Mesenchymal stem cell (in vitro differentiated cells and primary cell): ENCODE results near the gene DENND10.
A peak's percentile ranks its signal among the peaks of the same experiment; 100 is the strongest.

Experiments used
- DNase-seq: peaks from one replicate; pipeline ENCODE4 v3.0.0-alpha.2; 2013
- H2AFZ ChIP-seq: one replicate; pipeline ENCODE4 v1.6.1; 2013; ENCODE audit warnings: low read depth, mild to moderate bottlenecking, control low read depth, inconsistent platforms, low read length, moderate library complexity
- H2AK5ac ChIP-seq: 2 replicates; pipeline ENCODE4 v1.6.1; 2013; ENCODE audit warnings: low read length, moderate library complexity, mild to moderate bottlenecking, inconsistent platforms; ENCODE audit not compliant: severe bottlenecking
- H2BK120ac ChIP-seq: one replicate; pipeline ENCODE4 v1.6.1; 2013; ENCODE audit warnings: low read depth, mild to moderate bottlenecking, inconsistent platforms, low read length, moderate library complexity
- H2BK12ac ChIP-seq, 2 experiments: one replicate each; pipeline ENCODE4 v1.6.1; 2013; ENCODE audit warnings: inconsistent platforms in 2 of 2, low read length in 2 of 2, mild to moderate bottlenecking in 2 of 2, moderate library complexity in 2 of 2, control low read depth in 1 of 2
- H2BK15ac ChIP-seq: one replicate; pipeline ENCODE4 v1.6.1; 2013; ENCODE audit warnings: mild to moderate bottlenecking, low read depth, inconsistent platforms; ENCODE audit not compliant: poor library complexity, severe bottlenecking
- H2BK5ac ChIP-seq: 2 replicates; pipeline ENCODE4 v1.6.1; 2013; ENCODE audit warnings: low read depth, mild to moderate bottlenecking, low read length, control low read depth, inconsistent platforms; ENCODE audit not compliant: poor library complexity, severe bottlenecking
- H3K14ac ChIP-seq, 2 experiments: one replicate each; pipeline ENCODE4 v1.6.1; 2013; ENCODE audit warnings: inconsistent platforms in 2 of 2, low read length in 2 of 2, control low read depth in 1 of 2, mild to moderate bottlenecking in 1 of 2, moderate library complexity in 1 of 2
- H3K18ac ChIP-seq, 2 experiments: one replicate each; pipeline ENCODE4 v1.6.1; 2013; ENCODE audit warnings: inconsistent platforms in 2 of 2, low read length in 2 of 2, control low read depth in 1 of 2, low read depth in 1 of 2, mild to moderate bottlenecking in 1 of 2
- H3K23ac ChIP-seq, 2 experiments: one replicate each; pipeline ENCODE4 v1.6.1; 2013; ENCODE audit warnings: inconsistent platforms in 2 of 2, low read length in 2 of 2, mild to moderate bottlenecking in 2 of 2, moderate library complexity in 2 of 2, control low read depth in 1 of 2
- H3K27ac ChIP-seq: 2 replicates; pipeline ENCODE4 v1.5.1; 2013; ENCODE audit warnings: mild to moderate bottlenecking, moderate library complexity, low read length, control low read depth, inconsistent platforms; ENCODE audit not compliant: poor library complexity, severe bottlenecking
- H3K27me3 ChIP-seq, 2 experiments: 2 replicates each; pipeline versions ENCODE4 v1.6.1 to v1.7.0; 2013; ENCODE audit warnings: low read length in 2 of 2, mild to moderate bottlenecking in 2 of 2, moderate library complexity in 2 of 2, control low read depth in 1 of 2, inconsistent platforms in 1 of 2; ENCODE audit not compliant: control insufficient read depth in 1 of 2, insufficient read depth in 1 of 2
- H3K36me3 ChIP-seq, 2 experiments: 2 replicates each; pipeline versions ENCODE4 v1.6.1 to v1.7.0; 2013; ENCODE audit warnings: low read length in 2 of 2, control low read depth in 1 of 2, inconsistent platforms in 1 of 2, low read depth in 1 of 2, mild to moderate bottlenecking in 1 of 2; ENCODE audit not compliant: insufficient read depth in 2 of 2, control insufficient read depth in 1 of 2
- H3K4ac ChIP-seq, 2 experiments: one replicate each; pipeline ENCODE4 v1.6.1; 2013; ENCODE audit warnings: inconsistent platforms in 2 of 2, low read length in 2 of 2, mild to moderate bottlenecking in 2 of 2, moderate library complexity in 2 of 2, control low read depth in 1 of 2, low read depth in 1 of 2
- H3K4me1 ChIP-seq: 2 replicates; pipeline ENCODE4 v1.6.1; 2013; ENCODE audit warnings: low read depth, low read length, control low read depth; ENCODE audit not compliant: control insufficient read depth, insufficient read depth
- H3K4me2 ChIP-seq: 2 replicates; pipeline ENCODE4 v1.6.1; 2013; ENCODE audit warnings: low read length, mild to moderate bottlenecking, inconsistent platforms; ENCODE audit not compliant: poor library complexity, severe bottlenecking
- H3K4me3 ChIP-seq, 2 experiments: 2 replicates each; pipeline versions ENCODE4 v1.5.1 to v1.7.0; 2013; ENCODE audit warnings: low read length in 2 of 2, mild to moderate bottlenecking in 2 of 2, control low read depth in 1 of 2, low read depth in 1 of 2; ENCODE audit not compliant: insufficient read depth in 1 of 2
- H3K79me1 ChIP-seq: replicated peaks from 2 replicates; pipeline ENCODE4 v1.6.1; 2013; ENCODE audit warnings: mild to moderate bottlenecking, control low read depth, low read length, inconsistent platforms; ENCODE audit not compliant: poor library complexity, severe bottlenecking
- H3K9ac ChIP-seq: 2 replicates; pipeline ENCODE4 v1.7.0; 2013; ENCODE audit warnings: mild to moderate bottlenecking, low read length, moderate library complexity
- H3K9me3 ChIP-seq: 2 replicates; pipeline ENCODE4 v1.7.0; 2013; ENCODE audit warnings: mild to moderate bottlenecking, low read length; ENCODE audit not compliant: control insufficient read depth
- H4K8ac ChIP-seq: one replicate; pipeline ENCODE4 v1.6.1; 2013; ENCODE audit warnings: inconsistent platforms, mild to moderate bottlenecking, low read length, moderate library complexity
- H4K91ac ChIP-seq: one replicate; pipeline ENCODE4 v1.6.1; 2013; ENCODE audit warnings: mild to moderate bottlenecking, low read length, inconsistent platforms
- WGBS: methylation state at CpG from one replicate; pipeline ENCODE4 v1.1.7; 2013; ENCODE audit warnings: mixed read lengths; 5-methylcytosine and 5-hydroxymethylcytosine counted together

Gene DENND10

GRCh38 chr10:119073584-119073983 lies 30.3 kb upstream of the DENND10 start:
- no peak overlapping the region for H4K8ac ChIP-seq
- no peak overlapping the region for H3K4ac ChIP-seq
- no peak for DNase-seq
- peak overlapping the region; percentile 57 for H3K9ac ChIP-seq
- no peak overlapping the region for H3K4me3 ChIP-seq
- H2BK12ac ChIP-seq, result no peak overlapping the region
- H4K91ac ChIP-seq, result no peak overlapping the region
- no peaks in the 10 kb centered on the region for H3K27me3 ChIP-seq
- no peaks in the 10 kb centered on the region for H3K9me3 ChIP-seq
- no peak overlapping the region for H2AK5ac ChIP-seq
- no peak overlapping the region for H2AFZ ChIP-seq
- 86% methylated on average over 6 of the region's 6 CpGs for WGBS
- H3K4me1 ChIP-seq, result peaks cover 2% of the 10 kb centered on the region
- no peak overlapping the region for H3K23ac ChIP-seq
- H3K27ac ChIP-seq, result no peak overlapping the region
- no peak overlapping the region for H3K14ac ChIP-seq
- peaks cover 18 to 51% of the 10 kb centered on the region in 2 experiments for H3K36me3 ChIP-seq
- H2BK5ac ChIP-seq, result no peak overlapping the region
- H3K18ac ChIP-seq, result no peak overlapping the region
- no peak overlapping the region for H2BK120ac ChIP-seq
- H2BK15ac ChIP-seq, result no peak overlapping the region
- peaks cover 2% of the 10 kb centered on the region for H3K79me1 ChIP-seq
- H3K4me2 ChIP-seq, result no peak overlapping the region

- H2AFZ ChIP-seq, result no peak overlapping the region
- H2BK12ac ChIP-seq, result no peak overlapping the region
- H3K27me3 ChIP-seq, result no peaks in the 10 kb centered on the region
- 37% methylated on average over 9 of the region's 10 CpGs for WGBS
- H3K4ac ChIP-seq, result no peak overlapping the region
- H3K36me3 ChIP-seq, result peaks cover 4 to 5% of the 10 kb centered on the region in 2 experiments
- no peak overlapping the region for H3K27ac ChIP-seq
- no peak overlapping the region for H2AK5ac ChIP-seq
- no peak overlapping the region for H3K23ac ChIP-seq
- no peak overlapping the region for H3K14ac ChIP-seq
- no peak overlapping the region for H4K8ac ChIP-seq
- peaks cover 2% of the 10 kb centered on the region for H3K4me1 ChIP-seq
- H3K4me2 ChIP-seq, result peak overlapping the region; percentile 57
- H2BK15ac ChIP-seq, result no peak overlapping the region
- no peak overlapping the region for H3K18ac ChIP-seq
- no peak overlapping the region for H2BK5ac ChIP-seq
- no peak overlapping the region for H2BK120ac ChIP-seq
- no peak overlapping the region for H4K91ac ChIP-seq
- no peaks in the 10 kb centered on the region for H3K9me3 ChIP-seq
- H3K9ac ChIP-seq, result peak overlapping the region; percentile 100
- DNase-seq, result no peak
- H3K79me1 ChIP-seq, result peaks cover 1% of the 10 kb centered on the region
- peak overlapping the region in 1 of 2 experiments; percentile 87 for H3K4me3 ChIP-seq
These were observed 25.3 kb upstream of the DENND10 start for GRCh38 chr10:119078422-119079179.

GRCh38 chr10:119079599-119080520 lies 24.1 kb upstream of the DENND10 start:
- peak overlapping the region; percentile 72 for H3K27ac ChIP-seq
- H2BK5ac ChIP-seq, result peak overlapping the region; percentile 81
- peaks cover 0 to 5% of the 10 kb centered on the region in 2 experiments for H3K36me3 ChIP-seq
- peak overlapping the region; percentile 89 for H2AK5ac ChIP-seq
- under 1% methylated on average over 38 of the region's 48 CpGs for WGBS
- H2BK120ac ChIP-seq, result peak overlapping the region; percentile 58
- H3K27me3 ChIP-seq, result no peaks in the 10 kb centered on the region
- H3K4ac ChIP-seq, result peak overlapping the region; percentile 89 to 100
- peak overlapping the region; percentile 100 for H3K9ac ChIP-seq
- no peaks in the 10 kb centered on the region for H3K4me1 ChIP-seq
- DNase-seq, result peak; percentile 87
- H3K14ac ChIP-seq, result peak overlapping the region in 1 of 2 experiments; percentile 99
- H3K4me3 ChIP-seq, result peak overlapping the region; percentile 84 to 87
- peak overlapping the region; percentile 88 to 99 for H3K18ac ChIP-seq
- peak overlapping the region; percentile 67 for H4K91ac ChIP-seq
- peak overlapping the region; percentile 63 for H2AFZ ChIP-seq
- H2BK12ac ChIP-seq, result peak overlapping the region in 1 of 2 experiments; percentile 71
- peaks cover 1% of the 10 kb centered on the region for H3K79me1 ChIP-seq
- H3K23ac ChIP-seq, result peak overlapping the region; percentile 42 to 98
- H4K8ac ChIP-seq, result peak overlapping the region; percentile 94
- H3K4me2 ChIP-seq, result peak overlapping the region; percentile 67
- no peaks in the 10 kb centered on the region for H3K9me3 ChIP-seq
- H2BK15ac ChIP-seq, result peak overlapping the region; percentile 55
